GM21723 (cell line): Measurements from ENCODE around the gene FRY.

Experiments used
- ATAC-seq: cut with Tn5 transposase; IDR thresholded peaks from one replicate; pipeline ENCODE4 v1.9.1; 2021; ENCODE audit warnings: mild to moderate bottlenecking, moderate library complexity; ENCODE audit not compliant: unreplicated experiment

The FRY gene

DNA sequence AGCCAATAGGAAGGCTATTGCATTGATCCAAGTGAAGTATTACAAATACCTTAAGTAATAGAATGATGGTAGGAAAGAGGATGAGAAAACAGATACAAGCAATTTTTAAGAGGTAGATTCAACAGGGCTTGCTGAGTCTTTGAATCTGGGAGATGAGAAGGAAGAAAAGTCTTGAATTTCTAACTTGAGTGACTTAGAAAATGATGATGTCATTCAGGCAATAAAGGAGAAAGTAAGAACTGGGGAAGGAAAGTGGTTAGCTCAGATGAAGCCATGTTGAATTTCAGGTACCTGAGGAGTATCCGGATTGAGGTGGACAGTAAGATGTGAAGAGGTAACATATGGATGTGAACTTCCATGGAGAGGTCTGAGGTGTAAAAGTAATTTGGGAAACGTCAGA, 15.5 kb upstream of the FRY start:
- ATAC-seq, result no peak

DNA sequence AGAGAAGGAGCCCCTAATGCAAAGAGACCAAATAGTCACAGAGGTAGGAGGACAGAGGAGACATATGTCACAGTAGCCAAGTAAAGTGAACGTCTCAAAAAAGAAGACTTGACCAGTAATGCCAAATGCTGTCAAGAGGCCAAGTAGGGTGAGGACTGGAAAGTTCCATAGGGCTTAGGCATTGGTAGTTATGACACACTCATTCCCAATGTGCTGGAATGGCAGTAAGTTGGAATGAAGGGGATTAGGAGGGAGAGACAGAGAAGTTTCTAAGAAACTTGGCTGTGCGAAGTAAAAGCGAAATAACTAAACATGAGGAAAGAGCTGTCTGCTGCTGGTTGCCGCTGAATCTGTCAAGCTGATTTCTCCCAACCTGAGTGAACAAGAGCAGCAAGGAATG, 14.9 kb upstream of the FRY start:
- no peak for ATAC-seq

DNA sequence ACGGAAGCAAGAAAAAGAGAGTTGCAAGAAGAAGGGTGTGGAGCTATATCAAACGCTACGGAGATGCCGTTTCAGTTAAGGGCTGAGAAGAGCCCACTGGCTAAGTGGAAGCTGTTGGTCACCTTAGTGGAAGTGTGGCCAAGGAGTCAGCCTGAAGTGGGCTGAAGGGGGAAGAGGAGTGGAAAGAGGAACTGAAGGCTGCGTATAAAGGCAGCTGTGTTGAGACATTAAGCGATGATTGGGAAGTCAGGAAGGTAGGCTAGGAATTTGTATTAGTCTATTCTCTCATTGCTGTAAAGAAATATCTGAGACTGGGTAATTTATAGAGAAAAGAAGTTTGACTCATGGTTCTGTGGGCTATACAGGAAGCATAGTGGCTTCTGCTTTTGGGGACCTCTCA, 14.1 kb upstream of the FRY start:
- ATAC-seq, result no peak

DNA sequence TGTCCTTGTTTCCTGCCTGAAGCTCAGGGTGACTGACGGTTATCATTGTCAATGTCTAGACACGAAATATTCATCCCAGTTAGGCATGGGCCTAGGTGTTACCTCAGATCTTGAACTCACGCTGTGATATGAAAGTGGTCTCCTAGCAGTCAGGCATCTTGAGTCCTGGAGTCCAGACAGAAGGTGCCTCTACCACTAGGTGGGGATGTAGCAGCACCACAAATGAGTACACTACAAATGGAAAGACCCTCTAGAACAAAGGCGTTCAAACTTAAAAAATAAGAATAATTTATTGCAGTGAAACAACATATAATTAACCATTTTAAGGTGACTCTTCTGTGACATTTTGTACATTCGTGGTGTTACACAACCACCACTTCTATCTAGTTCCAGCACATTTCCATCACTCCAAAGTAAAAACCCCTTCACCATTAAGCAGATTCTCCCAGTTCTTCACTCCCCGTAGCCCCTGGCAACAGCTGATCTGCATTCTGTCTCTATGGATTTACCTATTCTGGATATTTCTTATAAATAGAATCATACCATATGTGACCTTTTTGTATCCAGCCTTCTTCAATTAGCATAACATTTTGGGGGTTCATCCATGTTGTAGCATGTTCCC, 11.9 kb upstream of the FRY start:
- peak; percentile 77 for ATAC-seq

DNA sequence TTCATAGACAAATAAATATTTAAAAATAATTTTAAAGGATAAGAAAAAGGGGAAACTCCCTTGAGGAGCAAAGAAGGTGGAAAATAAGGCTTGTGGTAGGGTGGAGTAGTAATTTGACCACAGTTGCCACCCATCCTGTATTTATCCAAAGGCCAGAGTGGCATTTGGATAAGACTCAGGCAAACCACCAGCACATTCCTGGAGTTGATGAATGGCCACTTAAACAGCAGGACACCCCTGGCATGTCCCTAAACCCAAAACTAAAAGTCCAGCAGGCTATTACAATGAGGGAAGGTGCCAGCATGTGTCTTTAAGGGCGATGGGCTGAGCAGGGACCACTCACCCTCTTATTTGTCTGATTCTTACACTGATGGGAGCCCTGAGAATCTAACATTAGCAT, 9.8 kb upstream of the FRY start:
- ATAC-seq, result no peak

DNA sequence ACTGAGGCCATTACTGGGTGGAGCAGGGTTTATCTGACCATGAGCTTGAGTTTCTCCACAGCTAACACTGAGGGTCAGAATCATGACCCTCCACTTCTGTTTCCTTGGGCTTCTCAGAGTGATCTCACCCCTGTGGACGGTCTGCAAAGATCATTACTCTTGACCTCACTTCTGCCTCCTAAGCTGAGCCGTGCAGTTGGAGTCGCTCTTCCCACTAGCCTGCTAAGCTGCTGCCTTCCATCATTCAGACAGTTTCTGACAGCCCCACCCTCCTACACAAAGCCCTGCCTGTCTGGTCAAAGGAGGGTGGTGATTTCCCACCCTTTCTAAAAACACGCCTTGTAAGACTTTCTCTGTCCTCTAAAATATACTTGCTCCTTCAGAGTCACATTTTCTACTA, 9.3 kb upstream of the FRY start:
- no peak for ATAC-seq

DNA sequence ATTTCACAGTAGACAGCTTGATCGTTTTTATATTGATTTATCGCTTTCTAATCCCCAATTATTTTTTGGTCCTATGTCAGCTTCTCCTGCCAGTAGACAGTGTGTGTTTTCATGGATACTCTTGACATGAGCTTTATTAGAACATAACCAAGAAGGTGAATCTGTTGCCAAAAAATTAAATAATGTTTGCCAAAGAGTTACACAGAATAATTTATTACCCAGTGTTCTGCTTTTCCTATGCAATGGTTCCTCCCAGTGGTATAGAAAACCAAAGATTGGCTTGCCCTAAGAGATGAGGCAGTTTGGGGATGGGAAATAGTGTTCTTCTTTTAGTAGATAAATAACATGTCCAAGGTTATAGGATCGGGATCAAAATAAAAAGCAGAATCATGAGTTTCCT, 8.5 kb upstream of the FRY start:
- no peak for ATAC-seq

DNA sequence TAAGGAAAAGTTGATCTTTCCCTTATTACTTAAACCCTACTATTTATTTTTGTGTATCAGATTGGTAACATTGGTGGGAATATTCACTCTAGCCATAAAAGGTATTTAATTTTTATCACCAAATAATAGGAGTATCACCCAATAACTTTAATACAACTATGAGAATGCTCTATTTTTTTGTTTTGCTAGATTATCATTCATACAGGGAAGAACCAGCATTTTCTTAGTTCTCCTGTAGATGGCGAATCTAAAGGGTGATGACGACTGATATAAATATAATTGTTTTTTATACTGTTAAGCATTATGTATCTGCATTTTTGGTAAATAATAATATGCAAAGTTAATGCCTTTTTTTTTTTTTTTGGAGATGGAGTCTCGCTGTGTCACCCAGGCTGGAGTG, 7.9 kb upstream of the FRY start:
- no peak for ATAC-seq

DNA sequence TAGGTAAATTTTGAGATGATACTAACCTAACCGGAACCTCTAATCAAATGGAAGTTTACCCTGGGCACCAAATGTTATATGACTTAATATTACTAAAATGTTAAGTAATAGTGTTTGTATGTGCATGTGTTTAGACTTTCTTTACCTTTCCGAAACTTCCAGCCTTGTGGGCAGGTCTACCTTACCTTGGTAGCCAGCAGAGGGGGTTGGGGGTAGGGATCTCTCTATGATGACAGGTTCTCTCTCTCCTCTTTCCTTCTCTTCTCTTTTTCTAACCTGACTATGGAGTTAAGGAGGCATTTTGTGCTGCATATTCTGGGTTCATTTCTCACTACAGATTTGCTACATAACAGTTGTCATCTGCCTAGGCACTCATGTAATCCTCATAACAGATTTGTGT, 6.8 kb upstream of the FRY start:
- ATAC-seq, result no peak

DNA sequence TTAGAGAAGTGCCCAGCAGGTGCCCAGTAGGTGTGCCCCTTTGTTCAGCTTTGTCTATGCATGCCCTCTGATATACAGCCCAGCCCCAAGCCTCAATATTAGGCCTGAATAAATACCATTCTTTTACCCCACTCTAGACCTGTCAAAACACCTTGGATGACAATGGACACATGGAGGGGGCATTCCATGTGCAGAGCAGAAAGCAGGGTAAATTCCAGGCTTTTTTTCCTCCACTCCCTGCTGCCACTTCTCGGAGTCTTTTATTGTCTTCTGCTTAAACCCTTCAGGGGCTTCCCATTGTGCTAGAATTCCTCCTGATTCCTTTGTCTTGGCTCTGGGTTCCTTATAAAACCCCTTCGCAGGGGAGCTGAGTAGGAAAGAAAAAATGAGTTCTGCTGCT, 5.8 kb upstream of the FRY start:
- ATAC-seq, result no peak

DNA sequence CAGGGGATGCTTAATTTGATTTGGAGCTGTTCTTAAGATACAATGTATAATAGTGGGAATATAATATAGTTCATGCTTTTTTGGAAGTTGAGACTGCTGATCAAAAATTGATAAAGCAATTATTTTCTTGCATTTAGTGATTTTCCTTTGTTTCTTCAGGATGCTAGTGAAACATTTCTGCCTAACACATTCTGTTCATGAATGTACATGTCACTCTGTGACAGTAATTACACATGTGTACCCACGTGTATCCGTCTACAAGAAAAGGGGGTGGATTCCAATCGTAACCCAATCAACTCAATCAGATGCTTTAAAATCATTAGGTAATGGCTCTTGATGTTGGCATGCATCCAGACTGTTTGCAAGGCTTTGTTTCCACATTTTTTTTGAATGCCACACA, 5.0 kb upstream of the FRY start:
- no peak for ATAC-seq

DNA sequence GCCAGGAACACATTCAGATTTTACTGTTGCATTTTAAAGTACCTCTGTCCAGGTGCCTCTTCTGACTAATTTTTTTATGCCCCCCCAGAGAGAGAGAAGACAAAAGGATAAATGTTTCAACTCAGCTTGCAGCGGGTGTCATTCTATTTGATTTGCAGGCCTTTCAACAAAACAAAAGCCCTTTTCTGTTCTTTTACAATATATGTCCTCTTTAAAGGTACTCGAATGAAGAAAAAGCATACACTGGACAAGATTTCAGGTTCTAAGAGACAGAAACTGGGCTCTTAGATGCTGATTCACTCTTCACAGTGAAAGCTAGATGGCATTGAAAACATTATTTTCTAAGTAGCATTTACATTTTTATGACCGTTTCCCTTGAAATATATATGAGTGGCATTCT, 2.9 kb upstream of the FRY start:
- ATAC-seq, result no peak

DNA sequence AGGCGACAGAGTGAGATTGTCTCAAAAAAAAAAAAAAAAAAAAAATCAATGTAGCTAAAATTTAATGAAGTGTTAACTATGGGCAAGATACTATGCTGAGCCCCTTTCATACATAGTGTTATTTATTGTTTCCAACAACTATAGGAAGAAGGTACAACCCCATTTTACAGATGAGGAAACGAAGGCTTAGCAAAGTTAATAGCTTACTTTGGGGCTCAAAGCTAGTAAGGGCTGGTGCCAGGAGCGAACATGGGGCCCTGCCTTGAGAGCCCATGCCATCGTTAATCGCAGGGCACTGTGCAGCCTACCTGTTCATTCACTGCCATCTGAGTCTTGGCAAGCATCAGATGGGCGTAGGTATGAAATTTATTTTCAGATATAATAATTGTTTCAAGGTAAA, 1.9 kb upstream of the FRY start:
- no peak for ATAC-seq

DNA sequence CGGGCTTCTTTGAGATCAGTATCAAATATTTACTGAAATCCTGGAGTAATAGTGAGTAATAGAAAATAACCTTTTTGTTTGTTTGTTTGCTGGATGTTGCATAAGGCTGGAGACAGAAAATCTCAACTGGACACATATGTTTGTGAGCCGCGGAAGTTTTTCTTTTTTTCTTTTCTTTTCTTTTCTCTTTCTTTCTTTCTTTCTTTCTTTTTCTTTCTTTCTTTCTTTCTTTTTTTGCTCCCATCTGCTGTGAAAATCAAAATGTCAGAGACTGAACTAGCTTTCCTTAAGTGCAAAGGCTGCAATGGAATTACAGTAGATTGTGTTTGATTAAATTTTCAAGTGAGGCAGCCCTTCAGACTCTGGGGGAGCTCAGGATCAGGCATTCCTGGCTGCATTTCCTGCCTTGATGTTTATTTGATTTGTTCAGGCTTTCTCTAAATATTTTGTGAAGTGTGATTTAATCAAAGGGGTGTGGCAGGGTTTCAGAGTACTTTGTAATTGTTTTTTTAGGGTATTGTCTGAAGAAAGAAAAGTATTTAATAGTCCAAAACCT, 319 bp downstream of the FRY start:
- no peak for ATAC-seq

DNA sequence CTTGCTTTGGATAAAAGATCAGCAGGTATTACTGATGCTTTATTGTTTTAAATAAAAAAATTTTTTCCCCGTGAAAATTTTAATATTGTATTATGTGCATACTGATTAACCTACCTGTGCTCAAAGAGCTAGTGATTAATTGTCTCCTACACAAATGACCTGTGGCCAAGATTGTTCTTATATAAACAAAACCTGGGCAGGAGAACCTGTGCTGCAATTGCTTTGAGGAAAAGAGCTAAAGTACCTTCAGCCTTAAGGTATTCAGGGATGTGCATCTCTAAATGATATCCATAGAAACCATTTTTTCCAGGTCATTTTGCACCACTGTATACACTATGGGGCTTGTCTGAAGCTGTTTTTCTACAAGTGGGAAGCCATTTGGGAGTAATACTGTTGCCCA, 1.2 kb downstream of the FRY start:
- no peak for ATAC-seq

DNA sequence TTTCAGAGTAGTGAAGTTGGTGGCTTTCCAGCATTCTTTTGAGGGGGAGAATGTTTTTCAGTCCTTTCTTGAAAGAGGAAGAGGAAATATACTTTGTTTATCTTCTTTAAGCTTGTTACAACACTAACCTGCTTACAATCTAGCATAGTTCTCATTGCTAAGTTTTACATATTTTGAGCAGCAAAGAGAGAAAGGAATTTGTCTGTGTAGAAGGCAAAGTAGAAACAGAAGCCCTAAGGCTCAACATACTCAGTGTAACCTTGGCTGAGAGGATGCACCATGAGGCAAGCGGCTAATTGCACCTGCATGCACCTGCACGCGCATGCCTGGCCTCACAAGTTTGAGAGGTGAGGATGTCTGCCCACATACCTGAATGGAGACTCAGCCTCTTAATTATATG, 2.2 kb downstream of the FRY start:
- no peak for ATAC-seq

DNA sequence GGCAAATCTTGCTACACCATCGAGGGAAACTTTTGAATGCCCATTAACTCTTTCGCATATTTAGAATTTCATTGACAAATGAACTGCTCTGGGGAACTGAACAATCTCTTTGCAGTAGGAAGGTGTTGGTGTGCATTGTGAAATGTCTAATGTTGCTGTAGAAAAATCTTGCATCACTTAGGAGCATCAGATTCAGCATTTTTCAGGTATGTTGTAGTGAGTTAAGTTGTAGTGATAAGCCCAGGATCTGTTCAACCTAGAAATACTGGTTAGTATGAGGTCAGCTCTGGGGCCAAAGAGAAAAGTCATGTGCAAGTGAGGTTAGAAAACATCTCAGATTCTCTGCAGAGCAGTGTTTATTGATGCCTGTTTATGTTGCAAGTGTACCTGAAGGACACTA, 4.1 kb downstream of the FRY start:
- no peak for ATAC-seq

DNA sequence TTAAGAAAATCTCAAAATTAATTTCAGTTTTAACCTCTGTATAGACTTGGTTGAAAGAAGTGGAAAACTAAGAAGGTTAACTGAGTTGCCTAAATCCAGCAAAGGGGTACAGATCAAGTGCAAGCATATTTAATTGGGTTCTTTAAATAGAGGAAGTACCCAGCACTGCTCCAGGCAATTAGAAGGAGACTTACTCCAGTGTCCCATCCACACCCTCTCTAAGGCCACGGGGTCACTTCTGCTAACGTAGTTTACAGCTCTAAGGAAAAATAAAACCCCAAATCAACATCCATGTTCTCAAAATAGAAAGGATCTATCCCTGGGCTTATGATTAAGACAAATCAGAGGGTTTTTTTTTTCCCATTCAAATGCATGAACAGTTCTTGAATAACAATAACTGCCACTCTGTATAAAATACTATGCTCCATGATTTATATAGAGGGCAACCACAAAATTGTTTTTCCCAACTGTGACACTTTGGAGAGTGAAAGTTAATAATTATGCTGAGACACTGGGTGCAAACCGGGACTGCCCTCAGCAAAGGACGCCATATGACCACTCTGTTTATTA, 4.6 kb downstream of the FRY start:
- ATAC-seq, result no peak

DNA sequence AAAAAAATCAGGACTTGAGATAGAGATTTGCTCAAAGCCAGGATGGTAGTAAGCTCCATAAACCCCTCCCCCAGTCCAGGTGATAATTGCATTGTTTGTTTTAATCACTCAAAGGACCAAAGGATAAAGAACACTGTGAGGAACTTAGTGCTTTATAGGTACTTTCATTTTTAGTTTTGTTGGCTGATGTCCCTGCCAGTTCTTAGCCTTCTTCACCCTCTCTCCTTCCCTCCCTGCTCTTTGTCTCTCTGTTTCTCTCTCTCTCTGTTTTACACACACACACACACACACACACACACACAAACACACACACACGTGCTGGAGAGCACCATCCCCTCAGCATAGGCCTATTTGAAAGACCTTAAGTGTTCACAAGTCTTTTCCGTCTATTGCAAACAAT, 5.2 kb downstream of the FRY start:
- ATAC-seq, result no peak

DNA sequence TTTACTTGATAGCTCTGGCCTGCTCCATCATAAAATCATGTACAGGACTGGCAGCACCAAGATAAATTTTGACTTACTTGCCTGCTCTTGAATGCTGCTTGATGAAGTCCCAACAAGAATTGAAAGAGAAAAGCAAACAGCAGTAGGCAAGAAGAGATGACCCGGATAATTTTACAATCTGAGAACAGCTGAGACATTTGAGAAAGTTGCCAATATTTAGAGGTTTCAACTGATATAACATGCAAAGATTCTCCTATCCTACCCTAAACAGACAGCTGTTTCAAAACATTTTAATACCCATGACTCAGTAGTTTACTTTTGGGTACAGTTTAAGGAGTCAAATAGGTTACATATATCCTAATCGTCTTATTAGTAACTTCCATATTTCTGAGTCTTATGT, 5.9 kb downstream of the FRY start:
- no peak for ATAC-seq

DNA sequence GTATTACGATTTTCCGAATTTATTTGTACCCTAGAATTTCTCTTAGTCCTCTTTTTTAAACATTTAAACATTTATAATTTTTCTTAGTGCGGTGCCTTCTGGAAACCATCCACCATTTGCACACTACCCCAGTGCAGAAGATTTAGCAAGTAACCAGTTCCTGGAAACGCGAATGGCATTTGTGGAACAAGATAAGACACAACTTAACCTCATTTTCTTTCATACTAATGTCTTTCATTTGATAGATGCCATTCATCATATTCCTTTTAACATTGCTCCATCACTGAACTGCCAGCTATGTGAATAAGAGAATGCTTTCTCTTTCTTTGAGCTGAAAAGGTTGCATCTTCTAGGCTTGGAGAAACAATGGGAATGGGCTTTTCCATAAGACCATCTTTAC, 6.8 kb downstream of the FRY start:
- ATAC-seq, result no peak

DNA sequence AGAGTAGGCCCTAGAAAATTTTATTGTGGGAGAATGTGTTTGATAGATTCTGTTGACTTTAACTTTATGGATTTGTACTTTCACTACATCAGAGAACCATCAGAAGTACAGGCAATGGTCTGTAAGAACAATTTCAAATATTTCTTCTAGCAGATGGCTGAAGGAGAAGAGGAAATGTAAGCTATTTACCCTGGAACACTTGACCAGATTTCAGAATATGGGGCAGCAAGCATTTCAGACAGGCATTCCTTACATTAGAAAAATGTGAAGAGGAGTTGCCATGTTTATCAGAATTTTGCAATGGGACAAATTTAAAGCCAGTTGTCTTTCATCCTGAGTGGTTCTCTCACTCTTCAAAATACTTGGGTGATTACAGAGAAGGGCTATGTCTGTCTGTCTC, 7.5 kb downstream of the FRY start:
- ATAC-seq, result no peak

DNA sequence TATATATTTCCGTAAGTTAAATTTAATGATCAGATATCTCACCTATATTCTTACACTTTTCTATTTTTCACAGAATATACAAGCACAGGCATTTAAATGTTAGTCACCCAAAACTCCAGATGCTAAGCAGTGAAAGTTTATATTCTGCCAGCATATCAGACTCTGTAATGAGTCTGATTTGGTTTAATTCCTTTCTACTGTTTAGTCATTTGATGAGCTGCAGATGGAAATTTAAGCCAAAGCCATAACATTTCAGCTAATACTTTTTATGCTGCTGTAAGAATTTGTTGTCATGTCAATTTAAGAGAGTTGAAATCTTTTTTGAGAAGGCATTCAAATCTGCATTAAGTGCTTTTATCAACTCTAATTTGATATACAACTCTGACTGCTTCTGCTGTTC, 8.0 kb downstream of the FRY start:
- no peak for ATAC-seq
